Measurements from ENCODE around the gene AAK1.
"Not testable (repeated sequence)": the region's sequence is repeated elsewhere in the genome, so short reads cannot be mapped to it uniquely, and the experiment has no call there.

Gene AAK1

DNA sequence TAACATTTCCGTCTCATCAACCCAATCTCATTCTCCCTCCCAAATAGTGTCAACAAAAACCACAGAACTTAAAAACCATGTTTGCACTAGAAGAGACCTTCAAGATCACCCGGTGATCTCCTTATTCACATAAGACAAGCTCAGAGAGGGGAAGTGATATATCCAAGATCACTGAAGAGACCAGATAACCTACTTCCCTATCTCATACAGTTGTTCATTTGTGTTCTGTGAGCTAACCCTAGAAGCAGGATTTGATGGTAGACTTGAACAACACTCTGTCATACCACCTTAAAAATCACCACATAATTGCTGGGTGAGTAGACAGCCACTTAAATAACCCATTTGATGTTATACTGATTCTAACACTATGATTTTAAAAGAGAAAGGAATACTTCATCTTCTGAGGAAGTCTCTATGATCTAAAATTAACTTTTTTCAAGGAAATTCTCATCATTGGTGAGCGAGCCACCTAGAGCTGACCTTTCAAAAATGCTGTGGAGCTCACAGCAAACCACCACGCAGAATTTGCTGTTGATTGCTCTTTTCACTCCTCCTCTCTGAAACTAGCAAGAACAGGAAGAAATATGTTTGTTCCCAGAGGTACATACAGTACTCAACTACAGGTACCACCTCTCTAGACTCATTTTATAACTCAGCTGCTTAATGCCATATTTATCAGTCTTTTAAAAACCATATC lies 15.1 kb downstream of the AAK1 start:
- TF ChIP-seq, protein P1, sequence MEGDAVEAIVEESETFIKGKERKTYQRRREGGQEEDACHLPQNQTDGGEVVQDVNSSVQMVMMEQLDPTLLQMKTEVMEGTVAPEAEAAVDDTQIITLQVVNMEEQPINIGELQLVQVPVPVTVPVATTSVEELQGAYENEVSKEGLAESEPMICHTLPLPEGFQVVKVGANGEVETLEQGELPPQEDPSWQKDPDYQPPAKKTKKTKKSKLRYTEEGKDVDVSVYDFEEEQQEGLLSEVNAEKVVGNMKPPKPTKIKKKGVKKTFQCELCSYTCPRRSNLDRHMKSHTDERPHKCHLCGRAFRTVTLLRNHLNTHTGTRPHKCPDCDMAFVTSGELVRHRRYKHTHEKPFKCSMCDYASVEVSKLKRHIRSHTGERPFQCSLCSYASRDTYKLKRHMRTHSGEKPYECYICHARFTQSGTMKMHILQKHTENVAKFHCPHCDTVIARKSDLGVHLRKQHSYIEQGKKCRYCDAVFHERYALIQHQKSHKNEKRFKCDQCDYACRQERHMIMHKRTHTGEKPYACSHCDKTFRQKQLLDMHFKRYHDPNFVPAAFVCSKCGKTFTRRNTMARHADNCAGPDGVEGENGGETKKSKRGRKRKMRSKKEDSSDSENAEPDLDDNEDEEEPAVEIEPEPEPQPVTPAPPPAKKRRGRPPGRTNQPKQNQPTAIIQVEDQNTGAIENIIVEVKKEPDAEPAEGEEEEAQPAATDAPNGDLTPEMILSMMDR (conservative IDR thresholded peaks at IDR 0.05; ENCODE audit: low read depth, low read length): no peak
- H3K4me3 ChIP-seq (ENCODE audit: low read depth, low read length): no peak overlapping the region
- DNase-seq (ENCODE audit: low read depth): no peak

DNA sequence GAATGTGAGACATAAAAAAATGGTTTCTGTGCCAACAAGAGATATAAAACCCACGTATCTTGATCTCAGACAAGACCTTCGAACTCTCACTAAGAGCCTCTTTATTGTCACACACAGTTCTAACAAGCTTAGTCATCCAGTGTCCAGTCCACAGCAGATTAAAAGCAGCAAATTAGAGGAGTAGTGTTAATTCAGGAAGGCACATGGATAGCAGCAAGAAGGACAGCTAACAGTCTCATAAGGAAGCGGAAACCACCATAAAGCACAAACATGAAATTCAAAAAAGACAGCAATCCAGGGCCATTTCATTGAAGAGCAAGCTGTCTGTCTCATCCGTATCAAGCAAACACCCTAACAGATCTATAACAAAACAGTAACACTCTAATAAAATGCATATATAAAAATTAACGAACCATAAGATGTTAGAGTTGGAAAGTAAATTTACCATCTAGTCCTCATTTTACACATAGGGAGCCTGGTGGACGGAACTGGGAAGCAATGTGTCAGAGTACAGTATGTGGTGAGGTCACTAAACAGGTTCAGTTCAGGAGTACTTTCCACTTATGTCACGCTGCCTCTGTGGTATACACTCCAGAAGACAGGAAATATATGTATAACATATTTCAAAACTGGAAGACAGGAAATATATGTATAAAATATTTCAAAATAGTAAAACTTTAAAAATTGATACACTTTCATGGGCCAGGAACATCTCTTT lies 18.3 kb downstream of the AAK1 start:
- TF ChIP-seq, protein P1 (conservative IDR thresholded peaks at IDR 0.05; ENCODE audit: low read depth, low read length): no peak
- no peak overlapping the region for H3K4me3 ChIP-seq (ENCODE audit: low read depth, low read length)
- DNase-seq (ENCODE audit: low read depth): peak; percentile 53

DNA sequence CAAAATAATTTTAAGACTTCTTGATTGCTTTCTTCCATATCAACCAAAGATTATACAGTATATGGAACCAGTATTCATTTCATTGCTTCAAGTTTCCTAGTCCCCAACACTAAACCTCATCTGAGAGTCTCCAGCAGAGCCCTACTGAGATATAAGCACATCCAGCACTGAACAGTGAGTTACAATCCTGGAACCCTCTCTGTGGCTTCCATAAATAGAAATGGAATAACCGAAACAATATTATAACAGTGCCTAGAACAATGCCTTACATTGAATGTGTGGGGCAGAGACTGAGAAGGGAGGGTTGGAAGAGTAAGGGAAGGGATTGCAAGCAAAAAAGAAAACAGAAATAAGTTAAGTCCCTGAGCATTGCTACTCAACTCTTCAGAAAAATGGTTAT lies 18.9 kb downstream of the AAK1 start:
- DNase-seq (ENCODE audit: low read depth): no peak
- H3K4me3 ChIP-seq (ENCODE audit: low read depth, low read length): no peak overlapping the region
- TF ChIP-seq, protein P1 (conservative IDR thresholded peaks at IDR 0.05; ENCODE audit: low read depth, low read length): no peak

DNA sequence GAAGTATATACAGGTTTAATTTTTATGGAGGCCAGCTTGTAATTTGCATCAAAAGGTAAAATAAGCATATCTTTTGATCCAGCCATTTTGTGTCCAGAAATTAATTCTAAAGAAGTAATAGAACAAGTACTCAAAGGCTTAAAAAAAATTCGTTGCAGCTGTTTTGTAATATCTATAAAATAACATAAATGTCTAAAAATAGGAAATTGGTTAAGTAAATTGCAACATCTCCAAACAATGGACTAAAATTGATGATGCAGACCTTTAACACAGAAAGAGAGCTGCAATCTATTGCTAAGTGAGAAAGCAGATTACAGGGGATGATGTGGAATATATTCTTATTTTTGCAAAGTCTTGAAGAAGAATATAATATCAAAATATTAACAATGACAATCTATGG lies 19.4 kb downstream of the AAK1 start:
- TF ChIP-seq, protein P1 (conservative IDR thresholded peaks at IDR 0.05; ENCODE audit: low read depth, low read length): no peak
- no peak overlapping the region for H3K4me3 ChIP-seq (ENCODE audit: low read depth, low read length)
- DNase-seq (ENCODE audit: low read depth): no peak

DNA sequence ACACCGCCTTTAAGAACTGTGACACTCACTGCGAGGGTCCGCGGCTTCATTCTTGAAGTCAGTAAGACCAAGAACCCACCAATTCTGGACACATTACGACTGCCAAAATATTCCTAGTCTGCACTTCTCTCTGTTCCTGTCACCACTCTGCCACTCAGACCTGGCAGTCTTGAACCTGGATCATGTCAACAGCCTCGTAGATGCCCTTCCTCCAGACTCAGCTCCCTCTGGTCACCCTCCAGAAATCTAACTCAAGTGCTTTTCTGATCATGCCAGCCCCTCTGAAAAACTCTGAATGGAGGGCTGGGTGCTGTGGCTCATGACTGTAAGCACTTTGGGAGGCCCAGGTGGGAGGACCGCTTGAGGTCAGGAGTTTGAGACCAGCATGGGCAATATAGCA lies 20.3 kb downstream of the AAK1 start:
- no peak for DNase-seq (ENCODE audit: low read depth)
- TF ChIP-seq, protein P1 (conservative IDR thresholded peaks at IDR 0.05; ENCODE audit: low read depth, low read length): no peak
- no peak overlapping the region for H3K4me3 ChIP-seq (ENCODE audit: low read depth, low read length)

DNA sequence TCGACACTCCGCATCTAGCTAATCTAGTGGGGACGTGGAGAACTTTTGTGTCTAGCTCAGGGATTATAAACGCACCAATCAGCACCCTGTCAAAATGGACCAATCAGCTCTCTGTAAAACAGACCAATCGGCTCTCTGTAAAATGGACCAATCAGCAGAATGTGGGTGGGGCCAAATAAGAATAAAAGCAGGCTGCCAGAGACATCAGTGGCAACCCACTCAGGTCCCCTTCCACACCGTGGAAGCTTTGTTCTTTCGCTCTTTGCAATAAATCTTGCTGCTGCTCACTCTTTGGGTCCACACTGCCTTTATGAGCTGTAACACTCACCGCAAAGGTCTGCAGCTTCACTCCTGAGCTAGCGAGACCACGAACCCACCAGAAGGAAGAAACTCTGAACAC lies 20.7 kb downstream of the AAK1 start:
- H3K4me3 ChIP-seq (ENCODE audit: low read depth, low read length); DNase-seq (ENCODE audit: low read depth): not testable (repeated sequence)

DNA sequence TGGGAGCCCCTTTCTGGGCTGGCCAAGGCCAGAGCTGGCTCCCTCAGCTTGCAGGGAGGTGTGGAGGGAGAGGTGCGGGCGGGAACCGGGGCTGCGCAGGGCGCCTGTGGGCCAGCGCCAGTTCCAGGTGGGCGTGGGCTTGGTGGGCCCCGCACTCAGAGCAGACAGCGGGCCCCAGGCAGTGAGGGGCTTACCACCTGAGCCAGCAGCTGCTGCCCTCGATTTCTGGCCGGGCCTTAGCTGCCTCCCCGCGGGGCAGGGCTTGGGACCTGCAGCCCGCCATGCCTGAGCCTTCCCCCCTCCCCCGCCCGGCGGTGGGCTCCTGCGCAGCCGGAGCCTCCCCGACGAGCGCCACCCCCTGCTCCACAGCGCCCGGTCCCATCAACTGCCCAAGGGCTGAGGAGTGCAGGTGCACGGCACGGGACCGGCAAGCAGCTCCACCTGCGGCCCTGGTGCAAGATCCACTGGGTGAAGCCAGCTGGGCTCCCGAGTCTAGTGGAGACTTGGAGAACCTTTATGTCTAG lies 21.5 kb downstream of the AAK1 start:
- DNase-seq (ENCODE audit: low read depth); H3K4me3 ChIP-seq (ENCODE audit: low read depth, low read length): not testable (repeated sequence)

DNA sequence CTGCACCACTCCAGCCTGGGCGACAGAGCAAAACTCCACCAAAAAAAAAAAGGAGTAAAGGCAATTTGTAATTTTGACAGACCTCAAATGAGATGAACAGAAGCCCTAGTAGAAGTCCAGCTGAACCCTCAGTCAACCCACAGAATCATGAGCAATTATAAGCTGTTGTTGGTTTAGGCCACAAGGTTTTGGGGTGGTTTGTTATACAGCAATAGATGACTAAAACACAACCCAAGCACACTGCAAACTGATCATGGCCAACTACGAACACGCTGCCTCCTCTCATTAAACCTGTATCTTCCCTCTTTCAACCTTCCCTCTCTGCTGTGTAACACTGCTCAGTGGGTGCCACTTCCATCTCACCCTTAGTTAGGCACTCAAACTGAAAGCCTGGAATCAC lies 22.1 kb downstream of the AAK1 start:
- no peak overlapping the region for H3K4me3 ChIP-seq (ENCODE audit: low read depth, low read length)
- no peak for DNase-seq (ENCODE audit: low read depth)
- TF ChIP-seq, protein P1 (conservative IDR thresholded peaks at IDR 0.05; ENCODE audit: low read depth, low read length): no peak

All from choroid plexus epithelial cell (primary cell).